SJCRH30 (cell line): Measurements from ENCODE around the gene NSL1. TPM values are rescaled to one million over a fixed set of nuclear protein-coding genes. Genes with fewer than 3 reads are reported as not detected.
"Not testable (repeated sequence)": the region's sequence is repeated elsewhere in the genome, so short reads cannot be mapped to it uniquely, and the experiment has no call there.

Experiments
- DNase-seq, 2 experiments: peaks; one replicate each; pipeline ENCODE4 v3.0.0-alpha.2; 2015 to 2020
- H3K27ac ChIP-seq: fragments of 250-450 bp; sonication (Bioruptor Pico); 2 replicates; pipeline ENCODE4 v1.5.1; 2020; ENCODE audit warnings: mild to moderate bottlenecking, moderate library complexity
- H3K27me3 ChIP-seq: fragments of 250-450 bp; sonication (Bioruptor Pico); 2 replicates; pipeline ENCODE4 v1.5.1; 2020; ENCODE audit warnings: mild to moderate bottlenecking, moderate library complexity
- H3K36me3 ChIP-seq: fragments of 250-450 bp; sonication (Bioruptor Pico); 2 replicates; pipeline ENCODE4 v1.5.1; 2020; ENCODE audit warnings: mild to moderate bottlenecking, moderate library complexity
- H3K4me1 ChIP-seq: fragments of 250-450 bp; sonication (Bioruptor Pico); 2 replicates; pipeline ENCODE4 v1.5.1; 2020; ENCODE audit warnings: mild to moderate bottlenecking, moderate library complexity
- H3K4me3 ChIP-seq: fragments of 250-450 bp; sonication (Bioruptor Pico); 2 replicates; pipeline ENCODE4 v1.5.1; 2020; ENCODE audit warnings: mild to moderate bottlenecking, moderate library complexity
- H3K9me3 ChIP-seq: fragments of 250-450 bp; sonication (Bioruptor Pico); replicated peaks from 2 replicates; pipeline ENCODE4 v1.5.1; 2020; ENCODE audit warnings: mild to moderate bottlenecking, moderate library complexity
- total RNA-seq: library from RNA; depleted of rRNA; stranded (reverse); fragments of >200 nt; shearing (Covaris generic); gene quantifications from 2 replicates; pipeline ENCODE4 v1.2.3, GENCODE V29; 2014

The NSL1 gene
- total RNA-seq, 1 experiment from 2014 or later = 76.7 TPM

GRCh38 chr1:212719633-212720032 lies 71.9 kb downstream of the NSL1 start:
- Histone ChIP-seq H3K4me1 (no peaks in the 10 kb centered on the region), H3K27ac (no peak overlapping the region), H3K27me3 (no peaks in the 10 kb centered on the region), H3K4me3 (no peak overlapping the region), H3K9me3 (no peaks in the 10 kb centered on the region; the same call in 1 of the 2 replicates), H3K36me3 (no peaks in the 10 kb centered on the region; the same call in 1 of the 2 replicates)
- no peak for DNase-seq

GRCh38 chr1:212718499-212718898 lies 73.1 kb downstream of the NSL1 start:
- no peaks in the 10 kb centered on the region for H3K4me1 ChIP-seq
- no peaks in the 10 kb centered on the region; the same call in 1 of the 2 replicates for H3K36me3 ChIP-seq
- H3K9me3 ChIP-seq = no peaks in the 10 kb centered on the region; the same call in 1 of the 2 replicates
- DNase-seq = peak in 1 of 2 experiments; percentile 28
- H3K27ac ChIP-seq = no peak overlapping the region
- H3K27me3 ChIP-seq = no peaks in the 10 kb centered on the region
- H3K4me3 ChIP-seq = no peak overlapping the region

- no peak overlapping the region for H3K4me3 ChIP-seq
- H3K36me3 ChIP-seq = no peaks in the 10 kb centered on the region; the same call in 1 of the 2 replicates
- H3K9me3 ChIP-seq = no peaks in the 10 kb centered on the region; the same call in 1 of the 2 replicates
- DNase-seq = no peak
- no peaks in the 10 kb centered on the region for H3K4me1 ChIP-seq
- no peaks in the 10 kb centered on the region for H3K27me3 ChIP-seq
- H3K27ac ChIP-seq = no peak overlapping the region
Observed at GRCh38 chr1:212716161-212716560, 75.4 kb downstream of the NSL1 start.

- Histone ChIP-seq H3K27me3 (no peaks in the 10 kb centered on the region), H3K27ac (no peak overlapping the region), H3K4me1 (no peaks in the 10 kb centered on the region), H3K4me3 (no peak overlapping the region), H3K9me3 (no peaks in the 10 kb centered on the region), H3K36me3 (no peaks in the 10 kb centered on the region; the same call in 1 of the 2 replicates)
- no peak for DNase-seq
Observed at GRCh38 chr1:212713465-212714136, 78.0 kb downstream of the NSL1 start.

- Histone ChIP-seq H3K27ac (no peak overlapping the region), H3K4me3 (no peak overlapping the region), H3K27me3 (no peaks in the 10 kb centered on the region), H3K9me3 (no peaks in the 10 kb centered on the region), H3K4me1 (no peaks in the 10 kb centered on the region), H3K36me3 (no peaks in the 10 kb centered on the region; the same call in 1 of the 2 replicates)
- DNase-seq = no peak
Observed at GRCh38 chr1:212712451-212713303, 78.9 kb downstream of the NSL1 start.

- H3K27ac ChIP-seq, H3K36me3 ChIP-seq, H3K9me3 ChIP-seq, H3K4me1 ChIP-seq, H3K27me3 ChIP-seq, H3K4me3 ChIP-seq, DNase-seq: not testable (repeated sequence)
Observed at GRCh38 chr1:212711974-212712373, 79.6 kb downstream of the NSL1 start.

- Histone ChIP-seq H3K4me1 (no peaks in the 10 kb centered on the region), H3K9me3 (no peaks in the 10 kb centered on the region), H3K36me3 (no peaks in the 10 kb centered on the region; the same call in 1 of the 2 replicates), H3K27me3 (no peaks in the 10 kb centered on the region), H3K4me3 (no peak overlapping the region), H3K27ac (no peak overlapping the region)
- DNase-seq = no peak
Observed at GRCh38 chr1:212710566-212710965, 81.0 kb downstream of the NSL1 start.

GRCh38 chr1:212703991-212704564 lies 87.5 kb downstream of the NSL1 start:
- H3K9me3 ChIP-seq = no peaks in the 10 kb centered on the region
- H3K27ac ChIP-seq = no peak overlapping the region
- H3K27me3 ChIP-seq = no peaks in the 10 kb centered on the region
- no peaks in the 10 kb centered on the region for H3K36me3 ChIP-seq
- H3K4me1 ChIP-seq = no peaks in the 10 kb centered on the region
- no peak overlapping the region for H3K4me3 ChIP-seq
- DNase-seq = no peak

- Histone ChIP-seq H3K27ac (no peak overlapping the region), H3K27me3 (no peaks in the 10 kb centered on the region), H3K4me3 (no peak overlapping the region), H3K9me3 (no peaks in the 10 kb centered on the region), H3K4me1 (0 out of 2 replicates have a peak, but pooled peaks cover 2% of the 10 kb centered on the region), H3K36me3 (no peaks in the 10 kb centered on the region)
- DNase-seq = no peak
Observed at GRCh38 chr1:212702672-212703071, 88.9 kb downstream of the NSL1 start.

- Histone ChIP-seq H3K36me3 (no peaks in the 10 kb centered on the region), H3K4me3 (no peak overlapping the region), H3K9me3 (no peaks in the 10 kb centered on the region), H3K27me3 (no peaks in the 10 kb centered on the region), H3K4me1 (0 out of 2 replicates have a peak, but pooled peaks cover 2% of the 10 kb centered on the region), H3K27ac (no peak overlapping the region)
- no peak for DNase-seq
Observed at GRCh38 chr1:212701910-212702309, 89.7 kb downstream of the NSL1 start.

GRCh38 chr1:212700892-212701819 lies 90.4 kb downstream of the NSL1 start:
- H3K9me3 ChIP-seq = no peaks in the 10 kb centered on the region
- peak; percentile 46 to 59 for DNase-seq
- H3K4me1 ChIP-seq = 0 out of 2 replicates have a peak, but pooled peaks cover 2% of the 10 kb centered on the region
- no peak overlapping the region for H3K27ac ChIP-seq
- no peaks in the 10 kb centered on the region for H3K27me3 ChIP-seq
- H3K4me3 ChIP-seq = peak overlapping the region; percentile 66
- no peaks in the 10 kb centered on the region for H3K36me3 ChIP-seq

GRCh38 chr1:212700223-212700891 lies 91.2 kb downstream of the NSL1 start:
- no peaks in the 10 kb centered on the region for H3K27me3 ChIP-seq
- DNase-seq = peak; percentile 56 to 59
- H3K4me1 ChIP-seq = 0 out of 2 replicates have a peak, but pooled peaks cover 2% of the 10 kb centered on the region
- H3K27ac ChIP-seq = no peak overlapping the region; the same call in 1 of the 2 replicates
- no peaks in the 10 kb centered on the region for H3K9me3 ChIP-seq
- H3K4me3 ChIP-seq = peak overlapping the region; percentile 66
- H3K36me3 ChIP-seq = no peaks in the 10 kb centered on the region

GRCh38 chr1:212699625-212700222 lies 91.9 kb downstream of the NSL1 start, which contains the start of gene BATF3:
Gene BATF3, minus strand, starts transcription at chr1:212699840. Its CDS starts 78 bp downstream, at chr1:212699762.
- Histone ChIP-seq H3K4me1 (0 out of 2 replicates have a peak, but pooled peaks cover 2% of the 10 kb centered on the region), H3K27me3 (no peaks in the 10 kb centered on the region), H3K36me3 (no peaks in the 10 kb centered on the region), H3K4me3 (peak within 1 kb of the TSS; percentile 66), H3K9me3 (no peaks in the 10 kb centered on the region), H3K27ac (no peak within 1 kb of the TSS; the same call in 1 of the 2 replicates)
- DNase-seq = peak; percentile 73 to 74
